ENCODE results near the gene WDR91. TPM values are rescaled to one million over a fixed set of nuclear protein-coding genes. Genes with fewer than 3 reads are reported as not detected.
A peak's percentile ranks its signal among the peaks of the same experiment; 100 is the strongest.

WDR91 gene
- total RNA-seq, 1 experiment from 2014 or later = 8.4 TPM

DNA sequence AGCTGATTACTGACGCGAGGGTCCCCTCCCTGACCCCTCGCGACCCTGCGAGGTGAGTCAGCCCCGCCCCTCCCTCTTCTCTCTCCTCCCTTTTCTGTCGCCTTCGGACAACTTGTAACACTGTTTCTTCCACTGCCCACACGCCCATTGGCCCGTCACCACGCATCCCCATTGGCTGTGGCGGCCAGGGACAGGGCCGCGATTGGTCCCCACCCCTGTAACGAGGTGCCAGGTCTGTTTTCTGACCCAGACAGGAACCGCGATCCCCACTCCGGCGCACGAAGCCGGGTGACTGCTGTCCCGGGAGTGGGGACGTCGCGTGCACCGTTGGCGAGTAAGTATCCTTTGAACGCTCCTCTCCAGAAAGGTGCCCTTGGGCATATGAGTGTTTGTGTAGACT lies 22.2 kb upstream of the WDR91 start, which contains the start of gene STRA8:
TSS of gene STRA8 (plus strand) at position 269 of the 400 bp plus-strand sequence. CDS start 6,687 bp downstream, outside the sequence.
- DNase-seq (ENCODE audit: low read depth) = no peak

GRCh38 chr7:135232720-135233119 lies 21.4 kb upstream of the WDR91 start:
- no peak for DNase-seq (ENCODE audit: low read depth)

GRCh38 chr7:135232087-135232486 lies 20.8 kb upstream of the WDR91 start:
- DNase-seq (ENCODE audit: low read depth) = no peak

GRCh38 chr7:135231686-135232085 lies 20.4 kb upstream of the WDR91 start:
- DNase-seq (ENCODE audit: low read depth) = no peak

DNA sequence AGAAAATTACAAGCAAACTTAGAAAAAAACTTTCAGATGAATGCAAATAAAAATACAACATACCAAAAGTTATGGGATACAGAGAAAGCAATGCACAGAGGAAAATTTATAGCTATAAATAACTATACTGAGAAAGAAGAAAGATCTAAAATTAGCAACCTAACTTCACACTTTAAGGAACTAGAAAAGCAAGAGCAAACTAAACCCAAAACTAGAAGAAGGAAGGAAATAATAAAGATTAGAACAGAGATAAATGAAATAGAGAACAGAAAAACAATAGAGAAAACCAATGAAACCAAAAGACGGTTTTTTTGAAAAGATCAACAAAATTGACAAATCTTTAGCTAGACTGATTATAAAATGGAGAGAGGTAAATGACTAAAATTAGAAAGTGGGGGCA lies 12.7 kb upstream of the WDR91 start:
- no peak for DNase-seq (ENCODE audit: low read depth)

- no peak for DNase-seq (ENCODE audit: low read depth)
Observed at GRCh38 chr7:135217645-135218509, 6.6 kb upstream of the WDR91 start.

- DNase-seq (ENCODE audit: low read depth) = no peak
Observed at GRCh38 chr7:135215698-135216097, 4.4 kb upstream of the WDR91 start.

GRCh38 chr7:135215180-135215579 lies 3.9 kb upstream of the WDR91 start:
- no peak for DNase-seq (ENCODE audit: low read depth)

- DNase-seq (ENCODE audit: low read depth) = no peak
Observed at GRCh38 chr7:135213831-135214230, 2.5 kb upstream of the WDR91 start.

DNA sequence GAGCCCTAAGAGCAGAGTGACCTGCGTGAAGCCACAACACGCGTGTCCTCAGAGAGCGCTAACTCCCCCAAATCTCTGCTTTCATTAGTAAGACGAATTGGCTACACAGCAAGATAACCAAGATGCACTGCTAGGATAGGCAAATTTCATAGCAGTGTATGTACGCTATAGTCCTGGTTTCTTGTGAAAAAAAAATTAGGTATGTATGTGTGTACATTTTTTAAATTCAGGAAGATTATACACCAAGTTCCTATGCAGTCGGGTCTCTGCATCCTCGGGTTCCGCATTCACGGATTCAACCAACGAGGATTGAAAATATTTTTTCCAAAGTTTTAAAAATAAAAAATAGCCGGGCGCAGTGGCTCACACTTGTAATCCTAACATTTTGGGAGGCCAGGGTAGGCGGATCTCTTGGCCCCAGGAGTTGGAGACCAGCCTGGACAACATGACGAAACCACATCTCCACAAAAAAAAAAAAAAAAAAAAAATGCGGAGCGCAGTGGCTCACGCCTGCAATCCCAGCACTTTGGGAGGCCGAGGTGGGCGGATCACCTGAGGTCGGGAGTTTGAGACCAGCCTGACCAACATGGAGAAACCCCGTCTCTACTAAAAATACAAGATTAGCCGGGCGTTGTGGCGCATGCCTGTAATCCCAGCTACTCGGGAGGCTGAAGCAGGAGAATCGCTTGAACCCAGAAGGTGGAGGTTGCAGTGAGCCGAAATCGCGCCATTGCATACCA lies 790 bp upstream of the WDR91 start:
- peak; percentile 41 for DNase-seq (ENCODE audit: low read depth)

GRCh38 chr7:135210888-135211178 lies 493 bp downstream of the WDR91 start:
- peak; percentile 31 for DNase-seq (ENCODE audit: low read depth)

DNA sequence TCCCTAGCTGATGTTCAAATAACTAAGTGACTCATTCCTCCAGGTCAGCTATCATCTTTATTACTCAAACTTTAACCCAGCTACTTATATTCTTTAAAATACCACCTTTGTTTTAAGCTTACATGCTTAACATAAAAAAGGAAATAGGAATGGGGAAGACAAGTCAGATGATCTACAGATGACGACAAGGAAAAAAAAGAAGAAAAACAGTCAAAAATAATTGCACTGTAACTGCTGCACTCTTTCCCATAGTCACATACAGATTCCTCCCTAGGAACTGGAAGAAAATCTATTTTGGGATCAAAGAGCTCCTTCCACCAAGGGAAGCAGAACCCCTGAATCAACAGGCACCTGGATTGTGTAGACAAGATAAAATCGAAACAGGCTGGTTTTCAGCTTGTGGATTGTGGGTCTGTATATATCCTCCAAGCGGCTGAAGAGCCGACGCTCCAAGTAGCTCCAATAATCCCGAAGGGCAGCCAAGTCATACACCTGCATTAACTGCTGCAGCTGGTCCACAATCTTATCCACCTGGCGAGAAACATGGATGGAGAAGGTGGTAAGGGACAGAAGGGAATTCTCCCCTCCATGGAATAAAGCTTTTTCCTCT lies 2.0 kb downstream of the WDR91 start:
- DNase-seq (ENCODE audit: low read depth) = no peak

DNA sequence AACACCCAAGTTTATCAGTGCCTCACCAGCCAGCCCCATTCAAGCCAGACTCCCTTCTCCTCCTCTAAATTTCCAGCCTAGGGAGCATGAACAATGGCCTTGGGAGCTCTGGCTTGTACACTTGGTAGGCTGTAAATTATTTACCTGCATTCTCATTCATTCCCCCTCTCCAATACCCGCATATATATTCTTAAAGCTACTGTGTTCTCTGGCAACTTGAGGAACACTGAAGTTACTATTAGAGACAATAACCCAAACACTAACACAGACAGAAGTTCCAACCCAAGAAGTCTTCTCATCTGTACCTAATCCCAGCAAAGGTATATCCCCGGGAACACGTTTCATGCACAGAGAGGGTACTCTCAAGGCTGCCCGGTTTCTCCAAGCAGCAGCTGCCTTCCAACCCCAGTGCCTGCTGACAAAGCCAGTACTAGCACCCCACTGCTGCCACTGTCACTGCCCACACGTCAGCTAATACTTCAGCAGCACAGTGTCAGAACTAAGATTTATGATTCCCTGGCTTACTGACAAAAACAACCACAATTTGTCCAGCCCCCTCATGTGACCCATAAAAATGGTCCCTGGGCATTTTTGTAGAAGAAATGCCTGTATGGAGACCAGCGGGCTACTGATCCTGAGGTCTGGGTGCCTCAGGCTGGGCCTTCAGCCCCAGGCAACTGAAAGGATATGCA lies 3.1 kb downstream of the WDR91 start:
- peak; percentile 31 for DNase-seq (ENCODE audit: low read depth)

GRCh38 chr7:135207406-135208101 lies 3.8 kb downstream of the WDR91 start:
- DNase-seq (ENCODE audit: low read depth) = no peak

DNA sequence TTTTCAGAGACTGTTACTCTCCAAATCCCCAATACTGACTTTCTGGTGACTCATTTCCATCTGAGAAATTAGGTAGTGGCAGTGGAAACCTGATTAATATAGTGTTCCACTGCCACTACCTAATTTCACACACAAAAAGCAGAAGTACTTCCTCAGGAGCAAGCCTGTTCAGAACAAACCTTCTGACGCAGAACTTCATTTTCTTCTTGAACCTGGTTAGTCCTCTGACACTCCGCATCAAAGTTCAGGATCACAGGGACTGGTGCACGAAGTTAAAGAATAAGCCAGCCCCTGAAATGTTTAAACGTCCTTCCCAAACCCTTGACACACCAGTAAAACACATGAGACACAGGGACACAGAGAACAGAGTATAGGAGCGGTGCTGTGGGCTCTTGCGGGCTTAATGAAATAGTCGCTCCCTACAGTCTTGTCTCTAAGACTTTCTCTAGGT lies 4.4 kb downstream of the WDR91 start:
- no peak for DNase-seq (ENCODE audit: low read depth)

DNA sequence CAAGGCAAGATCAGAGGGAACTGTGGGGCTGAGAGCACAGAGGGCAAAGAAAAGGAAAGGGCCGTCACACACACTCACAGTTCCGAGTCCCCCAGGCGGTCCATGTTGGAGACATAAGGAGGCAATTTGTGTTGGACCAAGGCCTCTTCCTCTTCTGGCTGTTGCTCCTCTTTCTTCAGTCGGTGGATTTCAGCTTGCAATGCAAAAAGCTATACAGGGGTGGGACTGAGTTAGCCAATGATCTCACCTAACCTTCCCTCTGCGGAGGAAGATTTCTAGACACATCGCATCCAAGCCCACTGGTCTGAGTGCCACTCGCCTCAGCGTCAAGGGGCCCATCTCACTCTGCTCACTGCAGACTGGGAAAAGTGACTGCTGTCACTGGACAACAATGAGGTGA lies 5.5 kb downstream of the WDR91 start:
- no peak for DNase-seq (ENCODE audit: low read depth)

- DNase-seq (ENCODE audit: low read depth) = no peak
Observed at GRCh38 chr7:135204876-135205275, 6.5 kb downstream of the WDR91 start.

DNA sequence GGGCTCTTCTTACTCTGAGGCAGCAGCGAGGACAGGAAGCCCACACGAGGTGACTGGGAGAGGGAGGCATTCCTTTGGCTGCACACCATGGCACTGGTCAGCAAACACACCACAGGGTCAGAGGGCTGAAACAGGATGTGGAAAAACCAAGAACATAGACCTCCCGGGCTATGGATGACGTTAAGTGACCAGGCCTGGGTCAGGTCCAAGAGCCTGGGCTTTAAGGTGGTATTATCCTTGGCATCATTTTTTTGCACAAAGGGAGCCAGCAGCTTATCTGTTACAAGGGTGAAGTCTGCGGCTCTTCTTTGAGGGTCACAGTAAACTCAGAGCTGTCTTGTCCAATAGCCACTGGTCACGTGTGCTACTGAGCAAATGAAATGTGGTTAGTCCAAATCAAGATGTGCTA lies 7.0 kb downstream of the WDR91 start:
- peak; percentile 85 for DNase-seq (ENCODE audit: low read depth)

GRCh38 chr7:135201350-135201749 lies 10.0 kb downstream of the WDR91 start:
- DNase-seq (ENCODE audit: low read depth) = no peak

- DNase-seq (ENCODE audit: low read depth) = peak; percentile 34
Observed at GRCh38 chr7:135200821-135201331, 10.4 kb downstream of the WDR91 start.

DNA sequence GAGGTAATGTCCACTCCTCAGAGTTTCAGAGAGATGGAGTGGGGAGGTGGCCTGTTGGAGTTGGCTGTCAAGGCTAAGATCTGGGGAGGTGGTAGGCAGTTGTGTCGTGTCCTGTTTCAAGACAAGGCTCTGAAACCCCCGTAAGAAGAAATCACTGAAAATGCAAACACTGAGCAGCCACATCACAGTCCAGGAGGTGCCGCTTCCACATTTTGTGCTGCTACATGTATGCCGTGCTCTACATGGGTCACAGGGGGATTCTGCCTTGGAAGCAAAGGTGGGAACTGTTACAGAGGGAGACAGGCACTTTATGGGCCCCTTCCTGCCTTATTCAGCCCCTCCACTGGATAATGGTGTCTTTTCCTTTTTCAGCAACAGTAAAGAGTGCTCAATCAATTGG lies 11.9 kb downstream of the WDR91 start:
- DNase-seq (ENCODE audit: low read depth) = no peak
